GM10266 (cell line): ENCODE measurements around the gene HOXC4.

Experiments
- DNase-seq: peaks from one replicate; pipeline ENCODE4 v3.0.0; 2012; ENCODE audit errors: extremely low spot score
- TF ChIP-seq, protein P1 (sequence below): IDR thresholded peaks from 2 replicates; pipeline ENCODE4 v1.5.1; 2012; ENCODE audit warnings: mild to moderate bottlenecking, low read depth; ENCODE audit not compliant: control insufficient read depth, insufficient read depth; ENCODE audit errors: missing control alignments

The HOXC4 gene

DNA sequence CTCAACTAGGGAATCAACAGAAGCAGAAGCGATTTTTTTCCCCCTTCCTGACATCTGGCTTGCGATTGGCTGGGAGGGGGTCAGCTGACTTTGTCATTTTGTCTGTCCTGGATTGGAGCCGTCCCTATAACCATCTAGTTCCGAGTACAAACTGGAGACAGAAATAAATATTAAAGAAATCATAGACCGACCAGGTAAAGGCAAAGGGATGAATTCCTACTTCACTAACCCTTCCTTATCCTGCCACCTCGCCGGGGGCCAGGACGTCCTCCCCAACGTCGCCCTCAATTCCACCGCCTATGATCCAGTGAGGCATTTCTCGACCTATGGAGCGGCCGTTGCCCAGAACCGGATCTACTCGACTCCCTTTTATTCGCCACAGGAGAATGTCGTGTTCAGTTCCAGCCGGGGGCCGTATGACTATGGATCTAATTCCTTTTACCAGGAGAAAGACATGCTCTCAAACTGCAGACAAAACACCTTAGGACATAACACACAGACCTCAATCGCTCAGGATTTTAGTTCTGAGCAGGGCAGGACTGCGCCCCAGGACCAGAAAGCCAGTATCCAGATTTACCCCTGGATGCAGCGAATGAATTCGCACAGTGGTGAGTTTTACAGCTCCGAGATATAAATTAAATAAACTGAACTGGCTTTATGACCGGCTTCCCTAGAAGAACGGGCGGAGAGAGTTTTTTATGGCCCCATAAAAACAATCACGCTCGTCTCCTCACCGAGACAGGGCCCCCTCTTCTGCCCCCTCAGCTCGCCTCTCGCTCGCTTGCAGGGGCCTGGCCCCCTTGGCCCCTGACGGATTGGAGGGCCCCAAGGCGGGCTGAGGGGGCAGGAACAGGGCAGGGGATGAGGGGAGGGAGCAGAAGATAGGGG lies 25.1 kb upstream of the HOXC4 start, which contains the start of gene HOXC6:
Gene HOXC6 (plus strand): TSS at position 127 of the 888 bp plus-strand sequence. CDS start 82 bp downstream, at position 209.
- TF ChIP-seq, protein P1, sequence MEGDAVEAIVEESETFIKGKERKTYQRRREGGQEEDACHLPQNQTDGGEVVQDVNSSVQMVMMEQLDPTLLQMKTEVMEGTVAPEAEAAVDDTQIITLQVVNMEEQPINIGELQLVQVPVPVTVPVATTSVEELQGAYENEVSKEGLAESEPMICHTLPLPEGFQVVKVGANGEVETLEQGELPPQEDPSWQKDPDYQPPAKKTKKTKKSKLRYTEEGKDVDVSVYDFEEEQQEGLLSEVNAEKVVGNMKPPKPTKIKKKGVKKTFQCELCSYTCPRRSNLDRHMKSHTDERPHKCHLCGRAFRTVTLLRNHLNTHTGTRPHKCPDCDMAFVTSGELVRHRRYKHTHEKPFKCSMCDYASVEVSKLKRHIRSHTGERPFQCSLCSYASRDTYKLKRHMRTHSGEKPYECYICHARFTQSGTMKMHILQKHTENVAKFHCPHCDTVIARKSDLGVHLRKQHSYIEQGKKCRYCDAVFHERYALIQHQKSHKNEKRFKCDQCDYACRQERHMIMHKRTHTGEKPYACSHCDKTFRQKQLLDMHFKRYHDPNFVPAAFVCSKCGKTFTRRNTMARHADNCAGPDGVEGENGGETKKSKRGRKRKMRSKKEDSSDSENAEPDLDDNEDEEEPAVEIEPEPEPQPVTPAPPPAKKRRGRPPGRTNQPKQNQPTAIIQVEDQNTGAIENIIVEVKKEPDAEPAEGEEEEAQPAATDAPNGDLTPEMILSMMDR: no peak
- no peak for DNase-seq

GRCh38 chr12:54029529-54030441 lies 23.9 kb upstream of the HOXC4 start:
- TF ChIP-seq, protein P1: no peak
- DNase-seq: no peak

DNA sequence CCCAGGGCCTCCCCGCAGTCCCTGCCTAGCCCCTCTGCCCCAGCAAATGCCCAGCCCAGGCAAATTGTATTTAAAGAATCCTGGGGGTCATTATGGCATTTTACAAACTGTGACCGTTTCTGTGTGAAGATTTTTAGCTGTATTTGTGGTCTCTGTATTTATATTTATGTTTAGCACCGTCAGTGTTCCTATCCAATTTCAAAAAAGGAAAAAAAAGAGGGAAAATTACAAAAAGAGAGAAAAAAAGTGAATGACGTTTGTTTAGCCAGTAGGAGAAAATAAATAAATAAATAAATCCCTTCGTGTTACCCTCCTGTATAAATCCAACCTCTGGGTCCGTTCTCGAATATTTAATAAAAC lies 23.2 kb upstream of the HOXC4 start:
- no peak for DNase-seq
- TF ChIP-seq, protein P1: no peak

DNA sequence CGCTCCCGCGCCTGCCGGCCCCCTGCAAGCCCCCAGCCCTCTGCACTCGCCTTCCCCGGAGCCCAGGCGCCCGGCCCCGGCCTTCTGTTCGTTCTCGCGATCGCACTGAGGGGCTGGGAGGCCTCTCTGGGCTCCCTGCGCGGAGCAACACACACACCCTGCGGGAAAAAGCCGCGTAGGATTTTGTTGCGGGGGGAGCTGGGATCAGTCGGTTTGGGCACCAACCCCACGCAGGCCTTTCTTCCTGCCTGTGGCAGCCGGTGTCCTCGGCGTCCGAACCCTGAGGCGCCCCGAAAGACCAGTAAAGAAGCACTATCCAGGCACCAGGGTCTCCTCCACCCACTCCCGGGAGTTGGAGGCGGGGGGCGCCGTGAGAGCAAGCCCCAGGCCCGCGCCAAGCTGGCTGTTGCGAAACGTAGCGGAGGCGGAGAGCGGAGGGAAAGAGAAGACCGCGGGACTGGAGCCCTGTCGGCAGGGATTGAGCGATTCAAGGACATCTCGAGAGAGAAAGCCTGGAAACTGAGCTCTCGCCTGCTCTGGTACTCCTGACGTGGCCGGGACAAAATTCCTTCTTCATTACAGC lies 22.7 kb upstream of the HOXC4 start:
- no peak for DNase-seq
- TF ChIP-seq, protein P1: no peak

- TF ChIP-seq, protein P1: no peak
- no peak for DNase-seq
These were observed 22.2 kb upstream of the HOXC4 start for GRCh38 chr12:54031480-54031879.

DNA sequence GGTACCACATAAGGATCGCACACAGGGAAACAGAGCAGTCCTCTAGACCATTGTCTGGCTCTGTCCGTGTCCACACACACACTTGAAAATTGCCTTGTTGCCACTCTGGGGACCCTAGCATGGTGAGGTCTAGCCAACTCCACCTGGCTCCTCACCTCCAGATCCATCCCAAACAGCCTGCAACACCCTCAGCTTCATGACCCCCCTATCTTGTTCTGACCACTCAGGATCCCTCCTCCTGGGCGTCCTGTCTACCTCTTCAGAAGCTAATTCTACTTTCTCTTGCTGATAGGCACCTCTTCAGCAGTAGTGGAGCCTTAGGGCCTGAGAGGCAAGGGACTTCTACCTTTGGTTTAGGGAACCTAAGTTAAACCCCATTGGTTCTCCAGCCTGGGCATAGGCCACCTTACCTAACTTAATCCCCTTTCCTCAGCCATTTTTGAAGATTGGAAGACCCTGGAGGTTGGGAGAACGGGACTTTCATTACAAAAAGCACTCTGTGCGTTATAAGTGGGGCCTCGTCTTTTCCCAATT lies 21.5 kb upstream of the HOXC4 start:
- peak; percentile 57 for DNase-seq

More for the DNA sequence above, 21.5 kb upstream of the HOXC4 start:
- TF ChIP-seq, protein P1: peak; percentile 0
